SK-N-SH (cell line): ENCODE results near the gene KCNH3. TPM values are rescaled to one million over a fixed set of nuclear protein-coding genes. Genes with fewer than 3 reads are reported as not detected.

Source experiments
- CTCF ChIA-PET: fragments of 300-600, 350-600 bp; formaldehyde crosslinking; extraction: SDS; loops from one replicate; lab custom pipeline; 2021; lab: Yijun Ruan, JAX
- POLR2A ChIA-PET: fragments of 350-600 bp; sonication (Branson Sonifier 250); formaldehyde crosslinking; extraction: SDS; loops from one replicate; lab custom pipeline; 2020; ENCODE audit warnings: antibody characterized with exemption, inconsistent platforms; lab: Yijun Ruan, JAX
- DNase-seq: peaks from one replicate; pipeline ENCODE4 v3.0.0; 2012
- H2AFZ ChIP-seq: fragments of 200-600 bp; sonication (generic); 2 replicates; pipeline ENCODE4 v1.8.1; 2016; ENCODE audit warnings: antibody characterized with exemption, mild to moderate bottlenecking, low read depth
- H3F3A ChIP-seq: fragments of 200-600 bp; sonication (generic); replicated peaks from 2 replicates; pipeline ENCODE3; 2016; ENCODE audit warnings: antibody characterized with exemption, mild to moderate bottlenecking; ENCODE audit not compliant: insufficient read depth
- H3K27ac ChIP-seq, 2 experiments: fragments of 200-500 bp in 1 of 2; fragments of 200-600 bp in 1 of 2; sonication (Bioruptor generic) in 1 of 2; sonication (generic), shearing (Covaris generic) in 1 of 2; 2 replicates each; pipeline versions ENCODE4 v1.5.1 to v1.6.1; 2014 to 2016; ENCODE audit warnings: low read depth in 2 of 2, inconsistent platforms in 1 of 2, low read length in 1 of 2, mild to moderate bottlenecking in 1 of 2, mixed read lengths in 1 of 2
- H3K27me3 ChIP-seq: fragments of 200-600 bp; sonication (generic), shearing (Covaris generic); 2 replicates; pipeline ENCODE4 v1.6.1; 2016; ENCODE audit warnings: mixed run types; ENCODE audit not compliant: insufficient read depth
- H3K36me3 ChIP-seq, 2 experiments: fragments of 200-500 bp in 1 of 2; fragments of 200-600 bp in 1 of 2; sonication (Bioruptor generic) in 1 of 2; sonication (generic) in 1 of 2; replicated peaks in 1 of 2; 2 replicates each; pipeline versions ENCODE3 to v1.5.1; 2014 to 2016; ENCODE audit warnings: low read length in 1 of 2, mild to moderate bottlenecking in 1 of 2; ENCODE audit not compliant: insufficient read depth in 2 of 2, control insufficient read depth in 1 of 2
- H3K4me1 ChIP-seq, 2 experiments: fragments of 200-500 bp in 1 of 2; fragments of 200-600 bp in 1 of 2; sonication (Bioruptor generic) in 1 of 2; sonication (generic), shearing (Covaris generic) in 1 of 2; 2 replicates each; pipeline versions ENCODE4 v1.5.1 to v1.6.1; 2014 to 2016; ENCODE audit warnings: low read depth in 1 of 2, low read length in 1 of 2, mixed run types in 1 of 2; ENCODE audit not compliant: insufficient read depth in 2 of 2, control insufficient read depth in 1 of 2
- H3K4me2 ChIP-seq: fragments of 200-600 bp; sonication (generic), shearing (Covaris generic); 2 replicates; pipeline ENCODE4 v1.6.1; 2017; ENCODE audit warnings: mixed run types
- H3K4me3 ChIP-seq, 2 experiments: fragments of 200-500 bp in 1 of 2; fragments of 200-600 bp in 1 of 2; sonication (Bioruptor generic) in 1 of 2; sonication (generic), shearing (Covaris generic) in 1 of 2; 2 replicates each; pipeline versions ENCODE4 v1.5.1 to v1.8.1; 2014 to 2016; ENCODE audit warnings: low read depth in 2 of 2, inconsistent platforms in 1 of 2, low read length in 1 of 2, mild to moderate bottlenecking in 1 of 2, mixed read lengths in 1 of 2, moderate library complexity in 1 of 2
- H3K79me2 ChIP-seq: fragments of 200-600 bp; sonication (generic); 2 replicates; pipeline ENCODE4 v1.8.1; 2017; ENCODE audit warnings: mild to moderate bottlenecking; ENCODE audit not compliant: insufficient read depth
- H3K9ac ChIP-seq: fragments of 200-600 bp; sonication (generic); 2 replicates; pipeline ENCODE4 v1.6.1; 2017; ENCODE audit warnings: mixed run types
- H3K9me2 ChIP-seq: fragments of 200-600 bp; sonication (generic); 2 replicates; pipeline ENCODE4 v1.6.1; 2017; ENCODE audit warnings: mixed run types
- H3K9me3 ChIP-seq: fragments of 200-600 bp; sonication (generic); 2 replicates; pipeline ENCODE4 v1.6.1; 2017; ENCODE audit warnings: mixed run types, mild to moderate bottlenecking, moderate library complexity
- H4K20me1 ChIP-seq: fragments of 200-600 bp; sonication (generic); 2 replicates; pipeline ENCODE4 v1.6.1; 2017; ENCODE audit warnings: mild to moderate bottlenecking, mixed run types; ENCODE audit not compliant: insufficient read depth
- CTCF ChIP-seq: fragments of 200-600 bp; sonication (generic); IDR thresholded peaks from 2 replicates; pipeline ENCODE4 v1.6.1; 2017; ENCODE audit warnings: antibody characterized with exemption, mild to moderate bottlenecking, moderate library complexity
- ELF1 ChIP-seq: IDR thresholded peaks from 2 replicates; pipeline ENCODE4 v1.4.0; 2012
- FOSL2 ChIP-seq: IDR thresholded peaks from 2 replicates; pipeline ENCODE4 v1.4.0; 2012; ENCODE audit warnings: low read depth, mild to moderate bottlenecking, moderate library complexity, borderline replicate concordance
- MAX ChIP-seq: IDR thresholded peaks from 2 replicates; pipeline ENCODE4 v1.4.0; 2012; ENCODE audit warnings: low read depth
- MXI1 ChIP-seq: IDR thresholded peaks from 2 replicates; pipeline ENCODE4 v1.6.1; 2012; ENCODE audit warnings: mild to moderate bottlenecking, low read depth, low read length, improper control_type of control experiment
- NFIC ChIP-seq: IDR thresholded peaks from 2 replicates; pipeline ENCODE4 v1.4.0; 2012; ENCODE audit warnings: borderline replicate concordance
- NRF1 ChIP-seq: IDR thresholded peaks from 2 replicates; pipeline ENCODE4 v1.6.1; 2012; ENCODE audit warnings: low read depth, mild to moderate bottlenecking, low read length
- RXRA ChIP-seq: IDR thresholded peaks from 2 replicates; pipeline ENCODE4 v1.4.0; 2012; ENCODE audit warnings: low read depth, mild to moderate bottlenecking, borderline replicate concordance
- SMC3 ChIP-seq: IDR thresholded peaks from 2 replicates; pipeline ENCODE4 v1.6.1; 2012; ENCODE audit warnings: low read depth, low read length, improper control_type of control experiment
- TEAD4 ChIP-seq: IDR thresholded peaks from 2 replicates; pipeline ENCODE4 v1.4.0; 2012; ENCODE audit warnings: mild to moderate bottlenecking, borderline replicate concordance; ENCODE audit not compliant: insufficient read depth
- YY1 ChIP-seq: IDR thresholded peaks from 2 replicates; pipeline ENCODE4 v1.4.0; 2012; ENCODE audit warnings: low read depth, mild to moderate bottlenecking
- WGBS: methylation state at CpG from one replicate; pipeline ENCODE4 v1.1.6; 2017; ENCODE audit warnings: low lambda C conversion rate; 5-methylcytosine and 5-hydroxymethylcytosine counted together
- polyA plus RNA-seq, 3 experiments: library from polyadenylated mRNA; depleted of rRNA; stranded (reverse); fragments of >200 nt; gene quantifications; 2 replicates each; pipeline ENCODE4 v1.2.3, GENCODE V29; 2012
- TF ChIP-seq, protein P1 (sequence below): IDR thresholded peaks from 2 replicates; pipeline ENCODE4 v1.6.1; 2012; ENCODE audit warnings: mild to moderate bottlenecking, low read depth, low read length, moderate library complexity
- TF ChIP-seq, protein P2 (sequence below): fragments of 150-350 bp; IDR thresholded peaks from 2 replicates; pipeline ENCODE4 v1.6.1; 2017; ENCODE audit warnings: antibody characterized with exemption, low read length, low read depth, borderline replicate concordance

KCNH3 gene
- polyA plus RNA-seq, 1 of the 3 experiments (the other 2 are of a cell fraction) = 3.7 TPM

- no peak for TF ChIP-seq CTCF
- no peak for TF ChIP-seq MAX
- no peak for TF ChIP-seq TEAD4
- TF ChIP-seq, protein P1, sequence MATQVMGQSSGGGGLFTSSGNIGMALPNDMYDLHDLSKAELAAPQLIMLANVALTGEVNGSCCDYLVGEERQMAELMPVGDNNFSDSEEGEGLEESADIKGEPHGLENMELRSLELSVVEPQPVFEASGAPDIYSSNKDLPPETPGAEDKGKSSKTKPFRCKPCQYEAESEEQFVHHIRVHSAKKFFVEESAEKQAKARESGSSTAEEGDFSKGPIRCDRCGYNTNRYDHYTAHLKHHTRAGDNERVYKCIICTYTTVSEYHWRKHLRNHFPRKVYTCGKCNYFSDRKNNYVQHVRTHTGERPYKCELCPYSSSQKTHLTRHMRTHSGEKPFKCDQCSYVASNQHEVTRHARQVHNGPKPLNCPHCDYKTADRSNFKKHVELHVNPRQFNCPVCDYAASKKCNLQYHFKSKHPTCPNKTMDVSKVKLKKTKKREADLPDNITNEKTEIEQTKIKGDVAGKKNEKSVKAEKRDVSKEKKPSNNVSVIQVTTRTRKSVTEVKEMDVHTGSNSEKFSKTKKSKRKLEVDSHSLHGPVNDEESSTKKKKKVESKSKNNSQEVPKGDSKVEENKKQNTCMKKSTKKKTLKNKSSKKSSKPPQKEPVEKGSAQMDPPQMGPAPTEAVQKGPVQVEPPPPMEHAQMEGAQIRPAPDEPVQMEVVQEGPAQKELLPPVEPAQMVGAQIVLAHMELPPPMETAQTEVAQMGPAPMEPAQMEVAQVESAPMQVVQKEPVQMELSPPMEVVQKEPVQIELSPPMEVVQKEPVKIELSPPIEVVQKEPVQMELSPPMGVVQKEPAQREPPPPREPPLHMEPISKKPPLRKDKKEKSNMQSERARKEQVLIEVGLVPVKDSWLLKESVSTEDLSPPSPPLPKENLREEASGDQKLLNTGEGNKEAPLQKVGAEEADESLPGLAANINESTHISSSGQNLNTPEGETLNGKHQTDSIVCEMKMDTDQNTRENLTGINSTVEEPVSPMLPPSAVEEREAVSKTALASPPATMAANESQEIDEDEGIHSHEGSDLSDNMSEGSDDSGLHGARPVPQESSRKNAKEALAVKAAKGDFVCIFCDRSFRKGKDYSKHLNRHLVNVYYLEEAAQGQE = no peak
- no peak for TF ChIP-seq NRF1
- TF ChIP-seq MXI1 = no peak
- no peak for TF ChIP-seq RXRA
- no peak for TF ChIP-seq NFIC
- TF ChIP-seq ELF1 = no peak
- no peak for TF ChIP-seq SMC3
- no peak for TF ChIP-seq YY1
- TF ChIP-seq FOSL2 = no peak
- TF ChIP-seq, protein P2, sequence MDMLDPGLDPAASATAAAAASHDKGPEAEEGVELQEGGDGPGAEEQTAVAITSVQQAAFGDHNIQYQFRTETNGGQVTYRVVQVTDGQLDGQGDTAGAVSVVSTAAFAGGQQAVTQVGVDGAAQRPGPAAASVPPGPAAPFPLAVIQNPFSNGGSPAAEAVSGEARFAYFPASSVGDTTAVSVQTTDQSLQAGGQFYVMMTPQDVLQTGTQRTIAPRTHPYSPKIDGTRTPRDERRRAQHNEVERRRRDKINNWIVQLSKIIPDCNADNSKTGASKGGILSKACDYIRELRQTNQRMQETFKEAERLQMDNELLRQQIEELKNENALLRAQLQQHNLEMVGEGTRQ = no peak
- Histone ChIP-seq H3K9me3 (no peaks in the 10 kb centered on the region), H3K9ac (no peak overlapping the region), H3K27ac (no peak overlapping the region), H3F3A (no peaks in the 10 kb centered on the region), H4K20me1 (no peaks in the 10 kb centered on the region), H3K4me1 (no peaks in the 10 kb centered on the region), H3K27me3 (no peaks in the 10 kb centered on the region), H3K79me2 (peaks cover 4% of the 10 kb centered on the region), H3K4me3 (no peak overlapping the region), H2AFZ (no peak overlapping the region), H3K4me2 (no peak overlapping the region), H3K36me3 (peaks cover 19 to 74% of the 10 kb centered on the region in 2 experiments), H3K9me2 (no peaks in the 10 kb centered on the region)
- no peak for DNase-seq
- WGBS = 93% methylated on average over 7 of the region's 7 CpGs
- ChIA-PET POLR2A (interaction anchor here (0.6 to 1.2 kb wide), 2 partner anchors 9 to 16 kb away, joined by 3 to 4 read pairs; no protein-coding TSS in a partner anchor), CTCF (interaction anchor here (0.7 to 4.8 kb wide), 5 partner anchors 16 to 272 kb away, joined by 4 to 17 read pairs (median 4); no protein-coding TSS in a partner anchor)
Measured at GRCh38 chr12:49560695-49561094, 21.9 kb downstream of the KCNH3 start.
